ENCODE data around the gene VRK1.
"Not testable (repeated sequence)": the region's sequence is repeated elsewhere in the genome, so short reads cannot be mapped to it uniquely, and the experiment has no call there.

VRK1 gene

GRCh38 chr14:96796851-96797581 is at the start of gene VRK1:
Gene VRK1 (plus strand): TSS chr14:96797382. CDS start chr14:96833472, 36,090 bp downstream.
- DNase-seq = peak; percentile 62 to 97 (median 94)

- DNase-seq = no peak
Observed at GRCh38 chr14:96747608-96748007, 49.6 kb upstream of the VRK1 start.

GRCh38 chr14:96748362-96748761 is 48.8 kb upstream of the VRK1 start:
- DNase-seq = no peak

- DNase-seq = no peak
Observed at GRCh38 chr14:96751505-96751904, 45.7 kb upstream of the VRK1 start.

GRCh38 chr14:96752125-96752524 is 45.1 kb upstream of the VRK1 start:
- no peak for DNase-seq

- no peak for DNase-seq
Observed at GRCh38 chr14:96752594-96752993, 44.6 kb upstream of the VRK1 start.

- DNase-seq = no peak
Observed at GRCh38 chr14:96754162-96754844, 42.9 kb upstream of the VRK1 start.

GRCh38 chr14:96754845-96755184 is 42.4 kb upstream of the VRK1 start:
- DNase-seq = peak in 3 of 14 donors; percentile 29 to 47 (median 38)

GRCh38 chr14:96756745-96757144 is 40.4 kb upstream of the VRK1 start:
- no peak for DNase-seq

GRCh38 chr14:96757456-96757855 is 39.7 kb upstream of the VRK1 start:
- no peak for DNase-seq

- no peak for DNase-seq
Observed at GRCh38 chr14:96761066-96761465, 36.1 kb upstream of the VRK1 start.

GRCh38 chr14:96762650-96763049 is 34.5 kb upstream of the VRK1 start:
- peak in 1 of 14 donors; percentile 13 for DNase-seq

GRCh38 chr14:96764012-96764411 is 33.2 kb upstream of the VRK1 start:
- no peak for DNase-seq

GRCh38 chr14:96765205-96765604 is 32.0 kb upstream of the VRK1 start:
- DNase-seq = not testable (repeated sequence)

GRCh38 chr14:96772929-96773328 is 24.3 kb upstream of the VRK1 start:
- no peak for DNase-seq

- DNase-seq = no peak
Observed at GRCh38 chr14:96776791-96777190, 20.4 kb upstream of the VRK1 start.

- DNase-seq = no peak
Observed at GRCh38 chr14:96780500-96780899, 16.7 kb upstream of the VRK1 start.

GRCh38 chr14:96781371-96781770 is 15.8 kb upstream of the VRK1 start:
- no peak for DNase-seq

GRCh38 chr14:96782436-96782835 is 14.7 kb upstream of the VRK1 start:
- no peak for DNase-seq

GRCh38 chr14:96783043-96783914 is 13.9 kb upstream of the VRK1 start:
- no peak for DNase-seq

GRCh38 chr14:96783915-96784224 is 13.3 kb upstream of the VRK1 start:
- DNase-seq = no peak

- DNase-seq = no peak
Observed at GRCh38 chr14:96790186-96790585, 7.0 kb upstream of the VRK1 start.

GRCh38 chr14:96790706-96791105 is 6.5 kb upstream of the VRK1 start:
- no peak for DNase-seq

Data from C1 segment of cervical spinal cord (tissue), 14 donors.